DND-41 (cell line): ENCODE data around the gene SLC2A13.
"Not testable (repeated sequence)": the region's sequence is repeated elsewhere in the genome, so short reads cannot be mapped to it uniquely, and the experiment has no call there.

Source experiments
- ATAC-seq: fragments of 200-7000 bp; cut with Tn5 transposase; 3 replicates; pipeline ENCODE4 v1.9.1; 2021; ENCODE audit warnings: low read depth; ENCODE audit not compliant: insufficient read depth
- DNase-seq: peaks from one replicate; pipeline ENCODE4 v3.0.0-alpha.2; 2020
- H2AFZ ChIP-seq: 2 replicates; pipeline ENCODE4 v1.6.0; 2012; ENCODE audit warnings: low read depth, low read length
- H3K27ac ChIP-seq: 2 replicates; pipeline ENCODE4 v1.5.1; 2012; ENCODE audit warnings: low read length, inconsistent platforms
- H3K27me3 ChIP-seq: fragments of 200-600 bp; sonication (generic); 2 replicates; pipeline ENCODE4 v1.6.0; 2012; ENCODE audit warnings: low read length, mild to moderate bottlenecking, inconsistent platforms; ENCODE audit not compliant: insufficient read depth, poor library complexity
- H3K36me3 ChIP-seq: 2 replicates; pipeline ENCODE4 v1.5.1; 2012; ENCODE audit warnings: low read length, inconsistent platforms; ENCODE audit not compliant: insufficient read depth
- H3K4me1 ChIP-seq: 2 replicates; pipeline ENCODE4 v1.5.1; 2012; ENCODE audit warnings: mild to moderate bottlenecking, low read length; ENCODE audit not compliant: insufficient read depth
- H3K4me2 ChIP-seq: 2 replicates; pipeline ENCODE4 v1.6.0; 2012; ENCODE audit warnings: mild to moderate bottlenecking, moderate library complexity, low read length, inconsistent platforms; ENCODE audit not compliant: insufficient read depth
- H3K4me3 ChIP-seq, 2 experiments: fragments of 200-600 bp in 1 of 2; shearing (Covaris generic) in 1 of 2; 2 replicates each; pipeline ENCODE4 v1.5.1; 2012 to 2016; ENCODE audit warnings: inconsistent platforms in 2 of 2, low read length in 2 of 2, mild to moderate bottlenecking in 2 of 2, low read depth in 1 of 2, moderate library complexity in 1 of 2
- H3K79me2 ChIP-seq: 2 replicates; pipeline ENCODE4 v1.6.0; 2012; ENCODE audit warnings: low read length, inconsistent platforms; ENCODE audit not compliant: insufficient read depth
- H3K9ac ChIP-seq: 2 replicates; pipeline ENCODE4 v1.6.0; 2012; ENCODE audit warnings: low read depth, mild to moderate bottlenecking, inconsistent platforms, low read length, moderate library complexity
- H3K9me3 ChIP-seq: 2 replicates; pipeline ENCODE4 v1.5.1; 2012; ENCODE audit warnings: low read length, moderate library complexity, mild to moderate bottlenecking, inconsistent platforms; ENCODE audit not compliant: insufficient read depth, severe bottlenecking
- H4K20me1 ChIP-seq: 2 replicates; pipeline ENCODE4 v1.6.0; 2012; ENCODE audit warnings: low read length; ENCODE audit not compliant: insufficient read depth
- EZH2 ChIP-seq: IDR thresholded peaks from 3 replicates; pipeline ENCODE4 v1.6.1; 2012; ENCODE audit warnings: borderline replicate concordance, low read depth, mild to moderate bottlenecking, moderate library complexity, low read length, inconsistent platforms; ENCODE audit not compliant: severe bottlenecking
- TF ChIP-seq, protein P1 (sequence below): IDR thresholded peaks from 2 replicates; pipeline ENCODE4 v1.5.1; 2012; ENCODE audit warnings: borderline replicate concordance, low read length, moderate library complexity, mild to moderate bottlenecking; ENCODE audit not compliant: poor library complexity, severe bottlenecking; ENCODE audit errors: extremely low read depth

SLC2A13 gene

DNA sequence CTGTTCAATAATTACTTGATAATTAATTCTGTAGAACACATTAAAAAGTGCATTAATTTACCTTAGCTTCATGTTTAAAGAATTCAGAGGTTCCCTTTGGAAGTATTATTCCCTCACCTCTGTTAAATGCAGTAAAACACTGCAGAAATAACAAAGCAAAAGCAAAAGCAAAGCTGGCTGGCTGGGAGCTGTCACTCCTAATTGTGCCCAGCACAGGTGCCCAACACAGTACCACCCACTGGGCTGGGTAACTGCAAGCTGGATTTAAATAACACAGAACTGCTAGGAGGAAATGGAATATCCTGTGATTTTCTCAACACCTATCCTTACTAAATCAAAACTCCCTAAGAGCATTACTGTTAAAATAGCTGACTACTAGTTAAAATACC is 72.6 kb downstream of the SLC2A13 start:
- Histone ChIP-seq H3K27me3 (no peaks in the 10 kb centered on the region), H3K9me3 (no peaks in the 10 kb centered on the region), H3K4me1 (no peaks in the 10 kb centered on the region), H3K4me2 (no peak overlapping the region), H3K9ac (no peak overlapping the region), H4K20me1 (no peaks in the 10 kb centered on the region), H3K27ac (no peak overlapping the region), H3K36me3 (no peaks in the 10 kb centered on the region), H3K79me2 (no peaks in the 10 kb centered on the region), H3K4me3 (no peak overlapping the region), H2AFZ (no peak overlapping the region)
- ATAC-seq (no peak), DNase-seq (no peak)
- no peak for TF ChIP-seq EZH2
- TF ChIP-seq, protein P1, sequence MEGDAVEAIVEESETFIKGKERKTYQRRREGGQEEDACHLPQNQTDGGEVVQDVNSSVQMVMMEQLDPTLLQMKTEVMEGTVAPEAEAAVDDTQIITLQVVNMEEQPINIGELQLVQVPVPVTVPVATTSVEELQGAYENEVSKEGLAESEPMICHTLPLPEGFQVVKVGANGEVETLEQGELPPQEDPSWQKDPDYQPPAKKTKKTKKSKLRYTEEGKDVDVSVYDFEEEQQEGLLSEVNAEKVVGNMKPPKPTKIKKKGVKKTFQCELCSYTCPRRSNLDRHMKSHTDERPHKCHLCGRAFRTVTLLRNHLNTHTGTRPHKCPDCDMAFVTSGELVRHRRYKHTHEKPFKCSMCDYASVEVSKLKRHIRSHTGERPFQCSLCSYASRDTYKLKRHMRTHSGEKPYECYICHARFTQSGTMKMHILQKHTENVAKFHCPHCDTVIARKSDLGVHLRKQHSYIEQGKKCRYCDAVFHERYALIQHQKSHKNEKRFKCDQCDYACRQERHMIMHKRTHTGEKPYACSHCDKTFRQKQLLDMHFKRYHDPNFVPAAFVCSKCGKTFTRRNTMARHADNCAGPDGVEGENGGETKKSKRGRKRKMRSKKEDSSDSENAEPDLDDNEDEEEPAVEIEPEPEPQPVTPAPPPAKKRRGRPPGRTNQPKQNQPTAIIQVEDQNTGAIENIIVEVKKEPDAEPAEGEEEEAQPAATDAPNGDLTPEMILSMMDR: no peak

DNA sequence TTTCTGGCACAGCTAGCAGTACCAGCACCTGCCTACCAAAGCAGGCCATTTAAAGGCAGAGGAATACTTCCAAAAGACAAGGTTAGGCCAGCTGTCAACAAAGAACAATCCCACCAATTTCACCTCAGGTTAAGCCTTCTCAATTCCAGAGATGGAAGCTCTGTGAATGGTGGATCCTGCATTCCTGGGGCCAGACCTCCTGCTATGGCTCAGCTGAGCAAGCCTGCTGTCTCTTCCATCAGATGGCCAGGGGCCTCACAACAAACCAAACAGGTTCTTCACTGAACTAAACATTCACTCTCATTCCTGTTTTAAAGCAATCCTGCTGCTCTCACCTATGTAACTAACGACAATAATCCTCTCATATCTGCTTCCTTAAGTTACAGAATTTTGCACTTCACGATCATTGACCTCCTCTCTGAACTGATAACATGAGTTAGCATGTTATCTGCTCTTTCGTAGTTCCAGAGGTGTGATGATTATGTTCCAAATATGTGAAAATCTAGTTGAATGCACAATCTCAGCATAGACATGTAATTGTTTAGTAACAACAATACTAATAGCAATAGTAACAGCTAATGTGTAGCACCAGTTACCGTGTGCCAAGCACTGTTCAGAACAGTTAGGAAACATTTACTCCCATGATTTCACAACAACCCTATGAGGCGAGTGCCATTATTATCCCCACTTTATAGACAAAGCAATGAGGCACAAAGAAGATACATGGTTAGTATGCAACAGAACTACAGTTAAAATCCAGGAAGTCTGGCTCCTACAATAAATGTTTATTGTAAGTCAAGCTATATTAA is 73.2 kb downstream of the SLC2A13 start:
- Histone ChIP-seq H2AFZ (no peak overlapping the region), H4K20me1 (no peaks in the 10 kb centered on the region), H3K9me3 (no peaks in the 10 kb centered on the region), H3K36me3 (no peaks in the 10 kb centered on the region), H3K4me3 (no peak overlapping the region), H3K4me1 (no peaks in the 10 kb centered on the region), H3K27ac (no peak overlapping the region), H3K79me2 (no peaks in the 10 kb centered on the region), H3K9ac (no peak overlapping the region), H3K27me3 (no peaks in the 10 kb centered on the region), H3K4me2 (no peak overlapping the region)
- no peak for ATAC-seq
- TF ChIP-seq, protein P1: no peak
- TF ChIP-seq EZH2: no peak
- no peak for DNase-seq

DNA sequence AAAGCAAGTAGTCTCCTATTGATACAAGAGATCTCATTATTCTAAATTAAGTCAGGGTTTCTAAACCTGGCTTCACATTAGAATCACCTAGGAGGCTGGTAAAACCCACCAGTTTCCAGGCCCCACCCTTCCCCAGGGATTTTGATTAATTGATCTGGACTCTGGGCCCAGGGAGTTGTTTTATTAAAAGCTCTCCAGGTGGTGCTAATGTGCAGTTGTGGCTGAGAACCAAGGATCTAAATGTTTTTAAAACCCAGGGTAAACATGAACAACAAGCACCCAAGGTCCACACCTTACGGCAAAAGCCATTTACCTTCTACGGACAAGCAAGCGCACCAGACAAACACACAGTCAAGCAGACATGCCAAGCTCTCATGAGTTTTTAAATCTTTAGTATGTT is 73.9 kb downstream of the SLC2A13 start:
- no peak for DNase-seq
- H3K4me2 ChIP-seq: no peak overlapping the region
- no peaks in the 10 kb centered on the region for H3K36me3 ChIP-seq
- H3K9me3 ChIP-seq: no peaks in the 10 kb centered on the region
- TF ChIP-seq EZH2: no peak
- TF ChIP-seq, protein P1: no peak
- H3K27ac ChIP-seq: no peak overlapping the region
- no peak for ATAC-seq
- no peak overlapping the region for H2AFZ ChIP-seq
- H3K4me3 ChIP-seq: no peak overlapping the region
- H3K4me1 ChIP-seq: no peaks in the 10 kb centered on the region
- H3K79me2 ChIP-seq: no peaks in the 10 kb centered on the region
- H3K27me3 ChIP-seq: no peaks in the 10 kb centered on the region
- H3K9ac ChIP-seq: no peak overlapping the region
- no peaks in the 10 kb centered on the region for H4K20me1 ChIP-seq

DNA sequence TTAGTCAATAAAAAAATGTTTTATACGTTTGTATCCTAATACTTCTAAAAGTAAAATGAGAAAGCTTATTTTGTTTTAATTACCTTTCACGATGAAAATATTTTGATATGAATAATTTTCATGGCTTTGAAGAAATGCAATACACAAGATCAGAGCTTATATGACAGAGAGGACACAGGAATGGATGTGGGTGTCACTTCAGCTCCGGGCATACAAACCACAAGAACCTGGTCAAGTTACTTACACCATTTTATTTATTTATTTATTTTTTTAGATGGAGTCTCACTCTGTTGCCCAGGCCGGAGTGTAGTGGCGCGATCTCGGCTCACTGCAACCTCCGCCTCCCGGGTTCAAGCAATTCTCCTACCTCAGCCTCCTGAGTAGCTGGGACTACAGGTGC is 74.9 kb downstream of the SLC2A13 start:
- DNase-seq, H4K20me1 ChIP-seq, H3K9me3 ChIP-seq, H3K27me3 ChIP-seq, H3K4me2 ChIP-seq, H2AFZ ChIP-seq, H3K4me3 ChIP-seq, H3K79me2 ChIP-seq, H3K9ac ChIP-seq, H3K4me1 ChIP-seq, H3K36me3 ChIP-seq, H3K27ac ChIP-seq, ATAC-seq: not testable (repeated sequence)
